Keratinocyte (primary cell): ENCODE data around the gene FNDC3B. TPM values are rescaled to one million over a fixed set of nuclear protein-coding genes. Genes with fewer than 3 reads are reported as not detected.

ENCODE experiments used
- DNase-seq: peaks from one replicate; pipeline ENCODE4 v3.0.0-alpha.2; 2011; ENCODE audit warnings: low read depth, missing footprints, low spot score
- FAIRE-seq: peaks from 2 replicates; lab custom pipeline; 2011; peaks lifted over from hg19 to GRCh38; lab: Jason Lieb, UNC
- H2AFZ ChIP-seq: 2 replicates; pipeline ENCODE4 v1.6.0; 2012; ENCODE audit warnings: low read length, control low read depth, inconsistent platforms; ENCODE audit not compliant: control insufficient read depth
- H3K27ac ChIP-seq: 2 replicates; pipeline ENCODE4 v1.5.1; 2011; ENCODE audit warnings: low read length; ENCODE audit not compliant: control insufficient read depth, insufficient read depth
- H3K27me3 ChIP-seq: 3 replicates; pipeline ENCODE4 v1.6.0; 2011; ENCODE audit warnings: low read length; ENCODE audit not compliant: control insufficient read depth, insufficient read depth; ENCODE audit errors: extremely low read depth
- H3K36me3 ChIP-seq, 2 experiments: 2 replicates in 1 of 2; 3 replicates in 1 of 2; pipeline ENCODE4 v1.5.1; 2011; ENCODE audit warnings: low read length in 2 of 2, mild to moderate bottlenecking in 1 of 2; ENCODE audit not compliant: control insufficient read depth in 2 of 2, insufficient read depth in 2 of 2; ENCODE audit errors: extremely low read depth in 1 of 2
- H3K4me1 ChIP-seq: 3 replicates; pipeline ENCODE4 v1.5.1; 2011; ENCODE audit warnings: low read length; ENCODE audit not compliant: control insufficient read depth, insufficient read depth; ENCODE audit errors: extremely low read depth
- H3K4me2 ChIP-seq: 3 replicates; pipeline ENCODE4 v1.6.0; 2011; ENCODE audit warnings: low read depth, low read length; ENCODE audit not compliant: control insufficient read depth, insufficient read depth; ENCODE audit errors: extremely low read depth
- H3K4me3 ChIP-seq, 3 experiments: fragments of 200-600 bp in 1 of 3; sonication (generic) in 1 of 3; 2 replicates in 2 of 3; 3 replicates in 1 of 3; pipeline ENCODE4 v1.5.1; 2011 to 2016; ENCODE audit warnings: low read length in 3 of 3, mild to moderate bottlenecking in 3 of 3, control low read depth in 2 of 3, inconsistent platforms in 1 of 3, low read depth in 1 of 3, mixed read lengths in 1 of 3, mixed run types in 1 of 3, moderate library complexity in 1 of 3; ENCODE audit not compliant: control insufficient read depth in 2 of 3, insufficient read depth in 2 of 3; ENCODE audit errors: extremely low read depth in 1 of 3
- H3K79me2 ChIP-seq: 2 replicates; pipeline ENCODE4 v1.6.0; 2012; ENCODE audit warnings: low read length; ENCODE audit not compliant: control insufficient read depth, insufficient read depth
- H3K9ac ChIP-seq: 3 replicates; pipeline ENCODE4 v1.6.0; 2011; ENCODE audit warnings: low read length; ENCODE audit not compliant: control insufficient read depth, insufficient read depth; ENCODE audit errors: extremely low read depth
- H3K9me1 ChIP-seq: 3 replicates; pipeline ENCODE4 v1.6.0; 2011; ENCODE audit warnings: low read length; ENCODE audit not compliant: control insufficient read depth, insufficient read depth; ENCODE audit errors: extremely low read depth
- H3K9me3 ChIP-seq: 2 replicates; pipeline ENCODE4 v1.5.1; 2012; ENCODE audit warnings: low read depth, low read length; ENCODE audit not compliant: control insufficient read depth
- H4K20me1 ChIP-seq: 3 replicates; pipeline ENCODE4 v1.6.0; 2011; ENCODE audit warnings: low read length; ENCODE audit not compliant: control insufficient read depth, insufficient read depth; ENCODE audit errors: extremely low read depth
- EZH2 ChIP-seq: IDR thresholded peaks from one replicate; pipeline ENCODE4 v1.6.1; 2012; ENCODE audit warnings: inconsistent platforms, mild to moderate bottlenecking, low read length, moderate library complexity
- dilution Hi-C: fragments of 300-500 bp; cut with MboI; formaldehyde crosslinking; loops from one replicate; pipeline ENCODE4 v1.7.0; 2020; ENCODE audit warnings: low sequenced_read_pairs; ENCODE audit not compliant: extremely low pct_ligation_motif_present
- polyA plus RNA-seq, 5 experiments: library from polyadenylated mRNA; depleted of rRNA in 3 of 5; stranded (reverse) in 3 of 5; stranded (forward) in 1 of 5; unstranded in 1 of 5; fragments of >200 nt; gene quantifications; 1 replicate in 1 of 5; 2 replicates in 3 of 5; 3 replicates in 1 of 5; pipeline versions ENCODE4 v1.2.1 to v1.2.3, GENCODE V29; 2011 to 2012; ENCODE audit warnings: missing spikeins in 2 of 5, low read depth in 1 of 5, low replicate concordance in 1 of 5
- TF ChIP-seq, protein P1 (sequence below), 3 experiments: IDR thresholded peaks in 1 of 3; conservative IDR thresholded peaks in 1 of 3; optimal IDR thresholded peaks in 1 of 3; 2 replicates in 2 of 3; 3 replicates in 1 of 3; pipeline versions ENCODE3 to v1.5.1; 2011; ENCODE audit warnings: low read length in 3 of 3, mild to moderate bottlenecking in 3 of 3, moderate library complexity in 2 of 3, control low read depth in 1 of 3, inconsistent platforms in 1 of 3; ENCODE audit not compliant: insufficient read depth in 2 of 3; ENCODE audit errors: extremely low read depth in 1 of 3

FNDC3B gene
- polyA plus RNA-seq, 1 donor (not counting 4 experiments of a cell fraction or from before 2014, with no cell fraction given): 31.4 TPM

- H3K4me3 ChIP-seq: no peak overlapping the region
- H4K20me1 ChIP-seq: no peaks in the 10 kb centered on the region
- H3K36me3 ChIP-seq: no peaks in the 10 kb centered on the region
- H3K79me2 ChIP-seq: peaks cover 48% of the 10 kb centered on the region
- no peak overlapping the region for H2AFZ ChIP-seq
- no peaks in the 10 kb centered on the region for H3K9me1 ChIP-seq
- H3K27me3 ChIP-seq: no peaks in the 10 kb centered on the region
- no peak overlapping the region for H3K9ac ChIP-seq
- peaks cover 20% of the 10 kb centered on the region for H3K4me1 ChIP-seq
- DNase-seq (no peak), FAIRE-seq (no peak)
- no peak overlapping the region for H3K27ac ChIP-seq
- no peaks in the 10 kb centered on the region for H3K9me3 ChIP-seq
- dilution Hi-C loops: no loop called here
- TF ChIP-seq EZH2: no peak
- TF ChIP-seq, protein P1, sequence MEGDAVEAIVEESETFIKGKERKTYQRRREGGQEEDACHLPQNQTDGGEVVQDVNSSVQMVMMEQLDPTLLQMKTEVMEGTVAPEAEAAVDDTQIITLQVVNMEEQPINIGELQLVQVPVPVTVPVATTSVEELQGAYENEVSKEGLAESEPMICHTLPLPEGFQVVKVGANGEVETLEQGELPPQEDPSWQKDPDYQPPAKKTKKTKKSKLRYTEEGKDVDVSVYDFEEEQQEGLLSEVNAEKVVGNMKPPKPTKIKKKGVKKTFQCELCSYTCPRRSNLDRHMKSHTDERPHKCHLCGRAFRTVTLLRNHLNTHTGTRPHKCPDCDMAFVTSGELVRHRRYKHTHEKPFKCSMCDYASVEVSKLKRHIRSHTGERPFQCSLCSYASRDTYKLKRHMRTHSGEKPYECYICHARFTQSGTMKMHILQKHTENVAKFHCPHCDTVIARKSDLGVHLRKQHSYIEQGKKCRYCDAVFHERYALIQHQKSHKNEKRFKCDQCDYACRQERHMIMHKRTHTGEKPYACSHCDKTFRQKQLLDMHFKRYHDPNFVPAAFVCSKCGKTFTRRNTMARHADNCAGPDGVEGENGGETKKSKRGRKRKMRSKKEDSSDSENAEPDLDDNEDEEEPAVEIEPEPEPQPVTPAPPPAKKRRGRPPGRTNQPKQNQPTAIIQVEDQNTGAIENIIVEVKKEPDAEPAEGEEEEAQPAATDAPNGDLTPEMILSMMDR (optimal IDR thresholded peaks at IDR 0.05 in 1 of 3, IDR thresholded peaks at IDR 0.05 in 1 of 3, conservative IDR thresholded peaks at IDR 0.05 in 1 of 3; ENCODE audit: extremely low read depth in 1 of 3, insufficient read depth in 2 of 3, low read length in 3 of 3): no peak
- H3K4me2 ChIP-seq: no peak overlapping the region
Measured at GRCh38 chr3:172211123-172211522, 171.7 kb downstream of the FNDC3B start.

- H2AFZ ChIP-seq: no peak overlapping the region
- no peak for FAIRE-seq
- peak overlapping the region; percentile 39 for H3K27ac ChIP-seq
- no peaks in the 10 kb centered on the region for H3K9me1 ChIP-seq
- DNase-seq: peak; percentile 25
- H3K79me2 ChIP-seq: peaks cover 56% of the 10 kb centered on the region
- H3K4me1 ChIP-seq: peaks cover 27% of the 10 kb centered on the region
- dilution Hi-C loops: no loop called here
- TF ChIP-seq, protein P1 (optimal IDR thresholded peaks at IDR 0.05 in 1 of 3, IDR thresholded peaks at IDR 0.05 in 1 of 3, conservative IDR thresholded peaks at IDR 0.05 in 1 of 3; ENCODE audit: extremely low read depth in 1 of 3, insufficient read depth in 2 of 3, low read length in 3 of 3): no peak
- TF ChIP-seq EZH2: no peak
- no peaks in the 10 kb centered on the region for H3K36me3 ChIP-seq
- no peak overlapping the region for H3K9ac ChIP-seq
- no peaks in the 10 kb centered on the region for H4K20me1 ChIP-seq
- H3K9me3 ChIP-seq: no peaks in the 10 kb centered on the region
- H3K4me3 ChIP-seq: no peak overlapping the region
- H3K27me3 ChIP-seq: no peaks in the 10 kb centered on the region
- H3K4me2 ChIP-seq: no peak overlapping the region
Measured at GRCh38 chr3:172213200-172213599, 173.8 kb downstream of the FNDC3B start.
